ENCODE data around the gene ENPP1. TPM values are rescaled to one million over a fixed set of nuclear protein-coding genes. Genes with fewer than 3 reads are reported as not detected.
"Not testable (repeated sequence)": the region's sequence is repeated elsewhere in the genome, so short reads cannot be mapped to it uniquely, and the experiment has no call there.

ENPP1 gene
- total RNA-seq, 1 donor from 2014 or later, result 32.1 TPM

- DNase-seq (ENCODE audit: low spot score), result no peak
Observed at GRCh38 chr6:131914967-131915751, 107.3 kb downstream of the ENPP1 start.

- DNase-seq (ENCODE audit: low spot score), result not testable (repeated sequence)
Observed at GRCh38 chr6:131916091-131916796, 108.4 kb downstream of the ENPP1 start.

- DNase-seq (ENCODE audit: low spot score), result no peak
Observed at GRCh38 chr6:131916847-131917246, 109.0 kb downstream of the ENPP1 start.

- no peak for DNase-seq (ENCODE audit: low spot score)
Observed at GRCh38 chr6:131917318-131917717, 109.5 kb downstream of the ENPP1 start.

- no peak for DNase-seq (ENCODE audit: low spot score)
Observed at GRCh38 chr6:131917763-131918649, 110.2 kb downstream of the ENPP1 start.

GRCh38 chr6:131918650-131919355 is 111.0 kb downstream of the ENPP1 start:
- no peak for DNase-seq (ENCODE audit: low spot score)

- DNase-seq (ENCODE audit: low spot score), result no peak
Observed at GRCh38 chr6:131920656-131921055, 112.8 kb downstream of the ENPP1 start.

GRCh38 chr6:131923356-131923755 is 115.5 kb downstream of the ENPP1 start:
- no peak for DNase-seq (ENCODE audit: low spot score)

GRCh38 chr6:131924881-131925474 is 117.2 kb downstream of the ENPP1 start:
- no peak for DNase-seq (ENCODE audit: low spot score)

GRCh38 chr6:131929264-131929663 is 121.4 kb downstream of the ENPP1 start:
- no peak for DNase-seq (ENCODE audit: low spot score)

GRCh38 chr6:131929976-131930375 is 122.2 kb downstream of the ENPP1 start:
- DNase-seq (ENCODE audit: low spot score), result no peak

- no peak for DNase-seq (ENCODE audit: low spot score)
Observed at GRCh38 chr6:131931063-131931750, 123.4 kb downstream of the ENPP1 start.

GRCh38 chr6:131936156-131936555 is 128.3 kb downstream of the ENPP1 start:
- no peak for DNase-seq (ENCODE audit: low spot score)

- DNase-seq (ENCODE audit: low spot score), result no peak
Observed at GRCh38 chr6:131937226-131937625, 129.4 kb downstream of the ENPP1 start.

GRCh38 chr6:131937703-131938631 is 130.1 kb downstream of the ENPP1 start:
- DNase-seq (ENCODE audit: low spot score), result no peak

All from mesenteric fat pad (tissue), 1 donor.